Spleen (tissue), 11 donors: ENCODE measurements around the gene SLC22A7. TPM values are rescaled to one million over a fixed set of nuclear protein-coding genes. Genes with fewer than 3 reads are reported as not detected.

ENCODE experiments used
- DNase-seq: peaks from one replicate; pipeline ENCODE4 v3.0.0-alpha.2; 2020
- H3K27ac ChIP-seq, 8 donors: fragments of 200-600 bp; sonication (generic) in 7 of 8; 1 replicate in 4 of 8; 2 replicates in 4 of 8; pipeline versions ENCODE4 v1.5.0 to v1.8.0; 2016 to 2021; ENCODE audit warnings: inconsistent platforms in 4 of 8, mild to moderate bottlenecking in 4 of 8, moderate library complexity in 1 of 8
- H3K27me3 ChIP-seq, 7 donors: fragments of 200-600 bp; sonication (generic) in 6 of 7; replicated peaks in 1 of 7; 1 replicate in 4 of 7; 2 replicates in 3 of 7; pipeline versions ENCODE4 v1.5.0 to v1.8.0; 2016 to 2021; ENCODE audit warnings: inconsistent platforms in 3 of 7, mild to moderate bottlenecking in 1 of 7
- H3K36me3 ChIP-seq, 6 donors: fragments of 200-600 bp; sonication (generic) in 5 of 6; 1 replicate in 4 of 6; 2 replicates in 2 of 6; pipeline versions ENCODE4 v1.5.0 to v1.8.0; 2016 to 2021; ENCODE audit warnings: inconsistent platforms in 2 of 6
- H3K4me1 ChIP-seq, 6 donors: fragments of 200-600 bp; sonication (generic) in 5 of 6; 1 replicate in 3 of 6; 2 replicates in 3 of 6; pipeline versions ENCODE4 v1.5.0 to v1.8.0; 2016 to 2021; ENCODE audit warnings: inconsistent platforms in 3 of 6
- H3K4me3 ChIP-seq, 8 donors: fragments of 200-600 bp; sonication (generic) in 7 of 8; 1 replicate in 4 of 8; 2 replicates in 4 of 8; pipeline versions ENCODE4 v1.5.0 to v1.8.0; 2016 to 2021; ENCODE audit warnings: inconsistent platforms in 4 of 8, mild to moderate bottlenecking in 4 of 8, moderate library complexity in 2 of 8
- H3K9me3 ChIP-seq, 8 donors: fragments of 200-600 bp; sonication (generic) in 7 of 8; 1 replicate in 4 of 8; 2 replicates in 4 of 8; pipeline versions ENCODE4 v1.5.0 to v1.8.0; 2016 to 2021; ENCODE audit warnings: inconsistent platforms in 4 of 8
- CTCF ChIP-seq, 11 experiments: fragments of 200-600 bp in 7 of 11; fragments of 450-650 bp in 4 of 11; sonication (generic) in 4 of 11; IDR thresholded peaks in 8 of 11; conservative IDR thresholded peaks in 3 of 11; 1 replicate in 7 of 11; 2 replicates in 4 of 11; pipeline versions ENCODE4 v1.4.0 to v1.8.0; 2016 to 2021; ENCODE audit warnings: antibody characterized with exemption in 11 of 11, inconsistent platforms in 4 of 11, mild to moderate bottlenecking in 1 of 11
- POLR2A ChIP-seq, 3 donors: fragments of 450-650 bp; IDR thresholded peaks; one replicate each; pipeline ENCODE4 v1.5.1; 2017; ENCODE audit warnings: antibody characterized with exemption in 3 of 3, mild to moderate bottlenecking in 1 of 3
- POLR2AphosphoS5 ChIP-seq, 3 donors: sonication (generic); formaldehyde crosslinking; IDR thresholded peaks; one replicate each; pipeline ENCODE4 v1.5.1; 2017; ENCODE audit warnings: antibody characterized with exemption in 3 of 3
- WGBS, 5 donors: extraction: QIAGEN DNeasy Blood & Tissue Kit in 3 of 5; methylation state at CpG; one replicate each; pipeline versions ENCODE4 v1.1.5 to v1.1.7; 2013 to 2018; 5-methylcytosine and 5-hydroxymethylcytosine counted together
- intact Hi-C: fragments of 100-400 bp; cut with DNase I; formaldehyde crosslinking; loops from one replicate; pipeline ENCODE4 v1.15.0; 2023; ENCODE audit warnings: low total_unique reads
- polyA plus RNA-seq, 3 donors: library from polyadenylated mRNA; stranded (reverse); fragments of 200-250 nt; gene quantifications; one replicate each; pipeline ENCODE4 v1.2.1, GENCODE V29; 2013
- total RNA-seq, 7 donors: library from RNA; depleted of rRNA in 3 of 7; stranded (reverse); fragments of >200 nt in 3 of 7; fragmentation: NEBNext Ultra II Directional in 4 of 7; extraction: Animal tissue kit (Norgen Biotek cat#: 25700) in 4 of 7; gene quantifications; one replicate each; pipeline versions ENCODE4 v1.1.0 to v1.2.1, GENCODE V29; 2016 to 2021
- donor health status: healthy with polysubstance abuse.
- donor health status: DM: no; HTN: no; CAD: no; lungs with moderate emphysema.
- donor health status: DM: no; HTN: no; CAD: no.
- donor health status: Bipolar disorder and iron deficiency.
- donor health status: healthy.
- donor health status: DM: no; HTN: no; CAD: no.
- donor health status: DM: yes; HTN: yes; CAD: no.

The SLC22A7 gene
- total and polyA plus RNA-seq, 10 donors: not detected

GRCh38 chr6:43291708-43292107 lies 6.4 kb upstream of the SLC22A7 start:
- H3K27ac ChIP-seq: no peak overlapping the region

GRCh38 chr6:43292341-43292740 lies 5.7 kb upstream of the SLC22A7 start:
- DNase-seq: peak; percentile 19
- Histone ChIP-seq H3K4me3 (no peak overlapping the region), H3K27ac (no peak overlapping the region), H3K36me3 (no peaks in the 10 kb centered on the region), H3K27me3 (peaks cover 0 to 2% (median 0%) of the 10 kb centered on the region in 7 donors), H3K9me3 (no peaks in the 10 kb centered on the region), H3K4me1 (no peaks in the 10 kb centered on the region)
- TF ChIP-seq POLR2AphosphoS5 (IDR thresholded peaks at IDR 0.05) (no peak), CTCF (IDR thresholded peaks at IDR 0.05 in 8 of 11, conservative IDR thresholded peaks at IDR 0.05 in 3 of 11) (no peak), POLR2A (IDR thresholded peaks at IDR 0.05) (no peak)
- intact Hi-C loops: no loop called here
- 86 to 94% (median 92%) methylated on average over 6 of the region's 6 CpGs for WGBS, 5 donors

More at GRCh38 chr6:43291708-43292107, 6.4 kb upstream of the SLC22A7 start:
- DNase-seq: no peak
- Histone ChIP-seq H3K27me3 (peaks cover 0 to 7% (median 0%) of the 10 kb centered on the region in 7 donors), H3K4me3 (no peak overlapping the region), H3K4me1 (no peaks in the 10 kb centered on the region), H3K9me3 (no peaks in the 10 kb centered on the region), H3K36me3 (no peaks in the 10 kb centered on the region)
- 89 to 98% (median 96%) methylated on average over 2 of the region's 2 CpGs for WGBS, 5 donors
- TF ChIP-seq POLR2AphosphoS5 (IDR thresholded peaks at IDR 0.05) (no peak), CTCF (IDR thresholded peaks at IDR 0.05 in 8 of 11, conservative IDR thresholded peaks at IDR 0.05 in 3 of 11) (no peak), POLR2A (IDR thresholded peaks at IDR 0.05) (no peak)
- intact Hi-C loops: no loop called here

GRCh38 chr6:43292763-43293318 lies 5.2 kb upstream of the SLC22A7 start:
- 72 to 92% (median 81%) methylated on average over 5 of the region's 5 CpGs for WGBS, 5 donors
- TF ChIP-seq POLR2AphosphoS5 (IDR thresholded peaks at IDR 0.05) (no peak), CTCF (IDR thresholded peaks at IDR 0.05 in 8 of 11, conservative IDR thresholded peaks at IDR 0.05 in 3 of 11) (no peak), POLR2A (IDR thresholded peaks at IDR 0.05) (no peak)
- Histone ChIP-seq H3K27ac (no peak overlapping the region), H3K4me3 (no peak overlapping the region), H3K4me1 (no peaks in the 10 kb centered on the region), H3K36me3 (no peaks in the 10 kb centered on the region), H3K27me3 (peaks cover 0 to 6% (median 0%) of the 10 kb centered on the region in 7 donors), H3K9me3 (no peaks in the 10 kb centered on the region)
- DNase-seq: peak; percentile 28
- intact Hi-C loops: no loop called here

- TF ChIP-seq POLR2A (IDR thresholded peaks at IDR 0.05): no peak
- no peak for TF ChIP-seq CTCF (IDR thresholded peaks at IDR 0.05 in 8 of 11, conservative IDR thresholded peaks at IDR 0.05 in 3 of 11)
- no peak for TF ChIP-seq POLR2AphosphoS5 (IDR thresholded peaks at IDR 0.05)
- no peak for DNase-seq
- H3K4me1 ChIP-seq: no peaks in the 10 kb centered on the region
- H3K36me3 ChIP-seq: no peaks in the 10 kb centered on the region
- no peak overlapping the region for H3K27ac ChIP-seq
- no peaks in the 10 kb centered on the region for H3K9me3 ChIP-seq
- peaks cover 0 to 14% (median 0%) of the 10 kb centered on the region in 7 donors for H3K27me3 ChIP-seq
- 85 to 91% (median 89%) methylated on average over 3 of the region's 3 CpGs for WGBS, 5 donors
- intact Hi-C loops: no loop called here
- H3K4me3 ChIP-seq: no peak overlapping the region
These were observed 4.4 kb upstream of the SLC22A7 start for GRCh38 chr6:43293698-43294097.
